ENCODE data around the gene ANKRD33B. TPM values are rescaled to one million over a fixed set of nuclear protein-coding genes. Genes with fewer than 3 reads are reported as not detected.

Gene ANKRD33B
- total and polyA plus RNA-seq, 2 donors (not counting 1 experiment from before 2014, with no cell fraction given) = 7.7 to 7.8 TPM

DNA sequence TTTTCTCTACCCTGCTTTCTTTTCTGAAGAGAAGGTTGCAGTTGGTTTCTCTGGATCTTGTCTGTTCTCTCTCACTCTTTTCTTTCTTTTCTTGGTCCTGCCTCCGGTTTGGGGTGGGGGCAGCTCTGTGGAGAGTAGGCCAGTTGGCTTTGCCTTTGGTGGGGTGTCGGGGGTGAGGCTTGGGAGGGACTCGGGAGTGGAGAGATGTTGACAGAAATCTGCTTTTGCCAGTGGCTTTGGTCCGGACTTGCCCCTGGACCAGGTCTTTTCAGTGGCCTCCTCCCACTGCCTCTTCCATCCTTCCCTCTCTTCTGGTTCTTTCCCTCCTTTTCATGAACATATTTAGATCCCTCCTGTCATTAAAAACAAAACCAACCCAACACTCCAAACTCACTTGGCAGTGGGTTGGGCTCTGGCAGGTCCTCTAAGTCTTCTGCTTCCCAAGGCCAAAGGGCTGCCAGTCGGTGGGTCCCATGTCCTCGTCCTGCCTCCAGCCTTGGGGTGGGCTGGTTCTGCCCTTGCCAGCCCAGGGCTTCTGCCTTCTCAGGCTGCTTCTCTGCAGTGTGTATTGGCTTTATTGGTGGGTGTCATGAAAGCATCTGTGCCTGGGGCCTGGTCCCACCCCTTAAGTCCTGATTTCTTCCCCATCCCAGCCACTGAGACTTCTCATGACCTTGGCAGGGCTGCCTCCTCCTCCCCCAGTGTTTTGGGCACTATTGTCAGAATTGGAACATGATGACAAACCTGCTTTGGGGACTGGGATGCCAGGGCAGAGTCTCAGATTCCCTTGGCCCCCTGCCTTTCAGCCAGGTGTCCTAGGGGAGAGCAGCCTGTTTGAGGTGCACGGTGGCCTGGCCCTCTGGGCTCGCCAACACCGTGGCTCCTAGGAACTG lies 16.9 kb downstream of the ANKRD33B start:
- Histone ChIP-seq H3K27me3 (ENCODE audit: control insufficient read depth, insufficient read depth, low read length) (no peaks in the 10 kb centered on the region), H3K9me3 (ENCODE audit: control insufficient read depth, insufficient read depth, low read depth, low read length) (no peaks in the 10 kb centered on the region), H3K4me3 (replicated peaks in 1 of 4; ENCODE audit: control extremely low read depth in 1 of 4, insufficient read depth in 1 of 4, low read depth in 3 of 4, low read length in 4 of 4) (no peak overlapping the region), H2AFZ (ENCODE audit: low read length) (no peak overlapping the region), H3K4me1 (ENCODE audit: control insufficient read depth, extremely low read depth, insufficient read depth, low read length) (no peaks in the 10 kb centered on the region), H3K27ac (ENCODE audit: insufficient read depth, low read length) (no peak overlapping the region), H3K36me3 (ENCODE audit: control insufficient read depth, insufficient read depth, low read length) (no peaks in the 10 kb centered on the region), H4K20me1 (ENCODE audit: control insufficient read depth, extremely low read depth, insufficient read depth, low read length) (peaks cover 1% of the 10 kb centered on the region), H3K79me2 (ENCODE audit: control insufficient read depth, insufficient read depth, low read length) (peaks cover 2% of the 10 kb centered on the region), H3K9ac (ENCODE audit: insufficient read depth, low read length) (no peak overlapping the region), H3K4me2 (ENCODE audit: extremely low read depth, insufficient read depth, low read length) (no peak overlapping the region)
- DNase-seq (ENCODE audit: low read depth in 2 of 2) = no peak
- no peak for TF ChIP-seq EZH2 (IDR thresholded peaks at IDR 0.05; ENCODE audit: low read length, missing control alignments)
- no peak for TF ChIP-seq CTCF (conservative IDR thresholded peaks at IDR 0.05 in 1 of 2, IDR thresholded peaks at IDR 0.05 in 1 of 2; ENCODE audit: low read depth in 1 of 2, low read length in 2 of 2)

GRCh38 chr5:10581424-10581748 lies 17.5 kb downstream of the ANKRD33B start:
- H3K36me3 ChIP-seq (ENCODE audit: control insufficient read depth, insufficient read depth, low read length) = no peaks in the 10 kb centered on the region
- H3K4me3 ChIP-seq (replicated peaks in 1 of 4; ENCODE audit: control extremely low read depth in 1 of 4, insufficient read depth in 1 of 4, low read depth in 3 of 4, low read length in 4 of 4) = no peak overlapping the region
- no peak overlapping the region for H3K27ac ChIP-seq (ENCODE audit: insufficient read depth, low read length)
- no peaks in the 10 kb centered on the region for H3K9me3 ChIP-seq (ENCODE audit: control insufficient read depth, insufficient read depth, low read depth, low read length)
- no peak for TF ChIP-seq CTCF (conservative IDR thresholded peaks at IDR 0.05 in 1 of 2, IDR thresholded peaks at IDR 0.05 in 1 of 2; ENCODE audit: low read depth in 1 of 2, low read length in 2 of 2)
- no peak for TF ChIP-seq EZH2 (IDR thresholded peaks at IDR 0.05; ENCODE audit: low read length, missing control alignments)
- no peak overlapping the region for H3K4me2 ChIP-seq (ENCODE audit: extremely low read depth, insufficient read depth, low read length)
- H3K27me3 ChIP-seq (ENCODE audit: control insufficient read depth, insufficient read depth, low read length) = no peaks in the 10 kb centered on the region
- no peak overlapping the region for H3K9ac ChIP-seq (ENCODE audit: insufficient read depth, low read length)
- H2AFZ ChIP-seq (ENCODE audit: low read length) = no peak overlapping the region
- peaks cover 1% of the 10 kb centered on the region for H4K20me1 ChIP-seq (ENCODE audit: control insufficient read depth, extremely low read depth, insufficient read depth, low read length)
- no peak for DNase-seq (ENCODE audit: low read depth in 2 of 2)
- H3K79me2 ChIP-seq (ENCODE audit: control insufficient read depth, insufficient read depth, low read length) = peaks cover 2% of the 10 kb centered on the region
- H3K4me1 ChIP-seq (ENCODE audit: control insufficient read depth, extremely low read depth, insufficient read depth, low read length) = no peaks in the 10 kb centered on the region

GRCh38 chr5:10581867-10582511 lies 18.1 kb downstream of the ANKRD33B start:
- Histone ChIP-seq H3K27me3 (ENCODE audit: control insufficient read depth, insufficient read depth, low read length) (no peaks in the 10 kb centered on the region), H3K27ac (ENCODE audit: insufficient read depth, low read length) (no peak overlapping the region), H3K4me3 (replicated peaks in 1 of 4; ENCODE audit: control extremely low read depth in 1 of 4, insufficient read depth in 1 of 4, low read depth in 3 of 4, low read length in 4 of 4) (no peak overlapping the region), H3K4me2 (ENCODE audit: extremely low read depth, insufficient read depth, low read length) (no peak overlapping the region), H3K36me3 (ENCODE audit: control insufficient read depth, insufficient read depth, low read length) (no peaks in the 10 kb centered on the region), H3K9me3 (ENCODE audit: control insufficient read depth, insufficient read depth, low read depth, low read length) (no peaks in the 10 kb centered on the region), H3K4me1 (ENCODE audit: control insufficient read depth, extremely low read depth, insufficient read depth, low read length) (no peaks in the 10 kb centered on the region), H3K9ac (ENCODE audit: insufficient read depth, low read length) (no peak overlapping the region), H4K20me1 (ENCODE audit: control insufficient read depth, extremely low read depth, insufficient read depth, low read length) (peaks cover 1% of the 10 kb centered on the region), H3K79me2 (ENCODE audit: control insufficient read depth, insufficient read depth, low read length) (peaks cover 2% of the 10 kb centered on the region), H2AFZ (ENCODE audit: low read length) (no peak overlapping the region)
- DNase-seq (ENCODE audit: low read depth in 2 of 2) = peak in 1 of 2 donors; percentile 45
- TF ChIP-seq CTCF (conservative IDR thresholded peaks at IDR 0.05 in 1 of 2, IDR thresholded peaks at IDR 0.05 in 1 of 2; ENCODE audit: low read depth in 1 of 2, low read length in 2 of 2) (no peak), EZH2 (IDR thresholded peaks at IDR 0.05; ENCODE audit: low read length, missing control alignments) (no peak)

Measured in fibroblast of lung (primary cell).